Measurements from ENCODE around the gene ARMC9.

DNA sequence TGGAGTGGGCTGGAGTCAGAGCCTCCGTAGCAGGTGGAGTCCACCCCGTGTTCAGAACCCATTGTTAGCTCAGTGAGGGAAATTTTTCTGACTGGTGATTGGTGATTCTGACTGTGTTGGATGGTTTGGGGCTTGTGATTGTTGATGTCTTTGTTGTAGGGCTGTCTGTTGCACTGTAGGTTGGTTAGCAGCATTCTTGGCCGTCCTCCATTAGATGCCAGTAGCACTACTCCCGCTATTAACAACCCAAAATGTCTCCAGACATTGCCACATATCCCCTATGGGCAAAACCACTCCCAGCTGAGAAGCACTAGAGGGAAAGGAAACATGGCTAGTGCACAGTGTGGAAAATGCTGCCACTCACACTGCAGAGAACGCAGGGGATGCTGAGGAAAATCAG is 51.7 kb downstream of the ARMC9 start:
- TF ChIP-seq, protein P1, sequence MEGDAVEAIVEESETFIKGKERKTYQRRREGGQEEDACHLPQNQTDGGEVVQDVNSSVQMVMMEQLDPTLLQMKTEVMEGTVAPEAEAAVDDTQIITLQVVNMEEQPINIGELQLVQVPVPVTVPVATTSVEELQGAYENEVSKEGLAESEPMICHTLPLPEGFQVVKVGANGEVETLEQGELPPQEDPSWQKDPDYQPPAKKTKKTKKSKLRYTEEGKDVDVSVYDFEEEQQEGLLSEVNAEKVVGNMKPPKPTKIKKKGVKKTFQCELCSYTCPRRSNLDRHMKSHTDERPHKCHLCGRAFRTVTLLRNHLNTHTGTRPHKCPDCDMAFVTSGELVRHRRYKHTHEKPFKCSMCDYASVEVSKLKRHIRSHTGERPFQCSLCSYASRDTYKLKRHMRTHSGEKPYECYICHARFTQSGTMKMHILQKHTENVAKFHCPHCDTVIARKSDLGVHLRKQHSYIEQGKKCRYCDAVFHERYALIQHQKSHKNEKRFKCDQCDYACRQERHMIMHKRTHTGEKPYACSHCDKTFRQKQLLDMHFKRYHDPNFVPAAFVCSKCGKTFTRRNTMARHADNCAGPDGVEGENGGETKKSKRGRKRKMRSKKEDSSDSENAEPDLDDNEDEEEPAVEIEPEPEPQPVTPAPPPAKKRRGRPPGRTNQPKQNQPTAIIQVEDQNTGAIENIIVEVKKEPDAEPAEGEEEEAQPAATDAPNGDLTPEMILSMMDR (IDR thresholded peaks at IDR 0.05): no peak
- TF ChIP-seq POLR2A (IDR thresholded peaks at IDR 0.05): no peak

All from uterus (tissue), 2 donors.